Stromal cell of bone marrow (primary cell): Measurements from ENCODE around the gene STK24.

Experiments
- DNase-seq: peaks from one replicate; pipeline ENCODE4 v3.0.0-alpha.2; 2012; ENCODE audit warnings: low read depth

STK24 gene

GRCh38 chr13:98489446-98490194, 87.3 kb downstream of the STK24 start:
- DNase-seq = no peak

- DNase-seq = no peak
Measured at GRCh38 chr13:98488736-98489135, 88.2 kb downstream of the STK24 start.

- DNase-seq = no peak
Measured at GRCh38 chr13:98487522-98487921, 89.4 kb downstream of the STK24 start.

- DNase-seq = no peak
Measured at GRCh38 chr13:98487016-98487415, 89.9 kb downstream of the STK24 start.

- no peak for DNase-seq
Measured at GRCh38 chr13:98486412-98486811, 90.5 kb downstream of the STK24 start.

GRCh38 chr13:98485561-98485960, 91.3 kb downstream of the STK24 start:
- no peak for DNase-seq

GRCh38 chr13:98484289-98485219, 92.4 kb downstream of the STK24 start:
- peak; percentile 91 for DNase-seq

- no peak for DNase-seq
Measured at GRCh38 chr13:98483601-98484288, 93.2 kb downstream of the STK24 start.

GRCh38 chr13:98482476-98483444, 94.1 kb downstream of the STK24 start:
- DNase-seq = peak; percentile 74

- DNase-seq = no peak
Measured at GRCh38 chr13:98480915-98481877, 95.7 kb downstream of the STK24 start.

- DNase-seq = no peak
Measured at GRCh38 chr13:98479496-98480003, 97.4 kb downstream of the STK24 start.

- no peak for DNase-seq
Measured at GRCh38 chr13:98478189-98479129, 98.4 kb downstream of the STK24 start.

- peak; percentile 66 for DNase-seq
Measured at GRCh38 chr13:98476538-98476966, 100.4 kb downstream of the STK24 start.

GRCh38 chr13:98476106-98476505, 100.8 kb downstream of the STK24 start:
- DNase-seq = no peak

- no peak for DNase-seq
Measured at GRCh38 chr13:98475522-98475921, 101.4 kb downstream of the STK24 start.

- DNase-seq = no peak
Measured at GRCh38 chr13:98474761-98475160, 102.1 kb downstream of the STK24 start.

- no peak for DNase-seq
Measured at GRCh38 chr13:98474292-98474691, 102.6 kb downstream of the STK24 start.

- DNase-seq = no peak
Measured at GRCh38 chr13:98473788-98474144, 103.1 kb downstream of the STK24 start.
